ENCODE measurements around the gene TKFC.
A peak's percentile ranks its signal among the peaks of the same experiment; 100 is the strongest.

Gene TKFC

DNA sequence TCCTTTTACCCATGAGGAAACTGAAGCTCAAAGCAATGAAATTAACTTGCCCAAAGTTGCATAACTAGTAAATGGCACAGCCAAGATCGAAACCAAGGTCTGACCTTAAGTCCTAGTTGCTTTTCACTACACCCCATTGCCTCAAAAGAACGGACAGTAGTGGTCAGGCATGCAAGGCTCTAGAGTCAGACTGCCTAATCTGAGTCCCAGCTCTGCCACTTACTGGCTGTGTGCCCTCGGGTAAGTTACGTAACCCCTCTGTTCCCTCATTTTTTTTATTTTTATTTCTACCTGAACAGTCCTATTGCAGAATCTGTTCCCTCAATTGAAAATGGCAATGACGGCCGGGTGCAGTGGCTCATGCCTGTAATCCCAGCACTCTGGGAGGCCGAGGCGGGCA lies 19.0 kb downstream of the TKFC start:
- no peak overlapping the region for H3K4me3 ChIP-seq (replicated peaks; ENCODE audit: insufficient read depth, low read length)
- no peaks in the 10 kb centered on the region for H3K27me3 ChIP-seq (ENCODE audit: insufficient read depth, poor library complexity, severe bottlenecking)
- DNase-seq (ENCODE audit: low read depth in 1 of 2, low spot score in 1 of 2), result no peak
- TF ChIP-seq, protein P1, sequence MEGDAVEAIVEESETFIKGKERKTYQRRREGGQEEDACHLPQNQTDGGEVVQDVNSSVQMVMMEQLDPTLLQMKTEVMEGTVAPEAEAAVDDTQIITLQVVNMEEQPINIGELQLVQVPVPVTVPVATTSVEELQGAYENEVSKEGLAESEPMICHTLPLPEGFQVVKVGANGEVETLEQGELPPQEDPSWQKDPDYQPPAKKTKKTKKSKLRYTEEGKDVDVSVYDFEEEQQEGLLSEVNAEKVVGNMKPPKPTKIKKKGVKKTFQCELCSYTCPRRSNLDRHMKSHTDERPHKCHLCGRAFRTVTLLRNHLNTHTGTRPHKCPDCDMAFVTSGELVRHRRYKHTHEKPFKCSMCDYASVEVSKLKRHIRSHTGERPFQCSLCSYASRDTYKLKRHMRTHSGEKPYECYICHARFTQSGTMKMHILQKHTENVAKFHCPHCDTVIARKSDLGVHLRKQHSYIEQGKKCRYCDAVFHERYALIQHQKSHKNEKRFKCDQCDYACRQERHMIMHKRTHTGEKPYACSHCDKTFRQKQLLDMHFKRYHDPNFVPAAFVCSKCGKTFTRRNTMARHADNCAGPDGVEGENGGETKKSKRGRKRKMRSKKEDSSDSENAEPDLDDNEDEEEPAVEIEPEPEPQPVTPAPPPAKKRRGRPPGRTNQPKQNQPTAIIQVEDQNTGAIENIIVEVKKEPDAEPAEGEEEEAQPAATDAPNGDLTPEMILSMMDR (IDR thresholded peaks at IDR 0.05; ENCODE audit: insufficient read depth, low read length), result no peak
- TF ChIP-seq SPI1 (IDR thresholded peaks at IDR 0.05; ENCODE audit: borderline replicate concordance, low read depth) (no peak), GABPA (IDR thresholded peaks at IDR 0.05; ENCODE audit: low read depth) (no peak), POLR2AphosphoS5 (IDR thresholded peaks at IDR 0.05; ENCODE audit: low read depth) (no peak)
- TF ChIP-seq, protein P2, sequence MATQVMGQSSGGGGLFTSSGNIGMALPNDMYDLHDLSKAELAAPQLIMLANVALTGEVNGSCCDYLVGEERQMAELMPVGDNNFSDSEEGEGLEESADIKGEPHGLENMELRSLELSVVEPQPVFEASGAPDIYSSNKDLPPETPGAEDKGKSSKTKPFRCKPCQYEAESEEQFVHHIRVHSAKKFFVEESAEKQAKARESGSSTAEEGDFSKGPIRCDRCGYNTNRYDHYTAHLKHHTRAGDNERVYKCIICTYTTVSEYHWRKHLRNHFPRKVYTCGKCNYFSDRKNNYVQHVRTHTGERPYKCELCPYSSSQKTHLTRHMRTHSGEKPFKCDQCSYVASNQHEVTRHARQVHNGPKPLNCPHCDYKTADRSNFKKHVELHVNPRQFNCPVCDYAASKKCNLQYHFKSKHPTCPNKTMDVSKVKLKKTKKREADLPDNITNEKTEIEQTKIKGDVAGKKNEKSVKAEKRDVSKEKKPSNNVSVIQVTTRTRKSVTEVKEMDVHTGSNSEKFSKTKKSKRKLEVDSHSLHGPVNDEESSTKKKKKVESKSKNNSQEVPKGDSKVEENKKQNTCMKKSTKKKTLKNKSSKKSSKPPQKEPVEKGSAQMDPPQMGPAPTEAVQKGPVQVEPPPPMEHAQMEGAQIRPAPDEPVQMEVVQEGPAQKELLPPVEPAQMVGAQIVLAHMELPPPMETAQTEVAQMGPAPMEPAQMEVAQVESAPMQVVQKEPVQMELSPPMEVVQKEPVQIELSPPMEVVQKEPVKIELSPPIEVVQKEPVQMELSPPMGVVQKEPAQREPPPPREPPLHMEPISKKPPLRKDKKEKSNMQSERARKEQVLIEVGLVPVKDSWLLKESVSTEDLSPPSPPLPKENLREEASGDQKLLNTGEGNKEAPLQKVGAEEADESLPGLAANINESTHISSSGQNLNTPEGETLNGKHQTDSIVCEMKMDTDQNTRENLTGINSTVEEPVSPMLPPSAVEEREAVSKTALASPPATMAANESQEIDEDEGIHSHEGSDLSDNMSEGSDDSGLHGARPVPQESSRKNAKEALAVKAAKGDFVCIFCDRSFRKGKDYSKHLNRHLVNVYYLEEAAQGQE (IDR thresholded peaks at IDR 0.05; ENCODE audit: insufficient replicate concordance, low read depth), result no peak
- H3K27ac ChIP-seq (replicated peaks), result no peak overlapping the region; the same call in 1 of the 2 replicates

DNA sequence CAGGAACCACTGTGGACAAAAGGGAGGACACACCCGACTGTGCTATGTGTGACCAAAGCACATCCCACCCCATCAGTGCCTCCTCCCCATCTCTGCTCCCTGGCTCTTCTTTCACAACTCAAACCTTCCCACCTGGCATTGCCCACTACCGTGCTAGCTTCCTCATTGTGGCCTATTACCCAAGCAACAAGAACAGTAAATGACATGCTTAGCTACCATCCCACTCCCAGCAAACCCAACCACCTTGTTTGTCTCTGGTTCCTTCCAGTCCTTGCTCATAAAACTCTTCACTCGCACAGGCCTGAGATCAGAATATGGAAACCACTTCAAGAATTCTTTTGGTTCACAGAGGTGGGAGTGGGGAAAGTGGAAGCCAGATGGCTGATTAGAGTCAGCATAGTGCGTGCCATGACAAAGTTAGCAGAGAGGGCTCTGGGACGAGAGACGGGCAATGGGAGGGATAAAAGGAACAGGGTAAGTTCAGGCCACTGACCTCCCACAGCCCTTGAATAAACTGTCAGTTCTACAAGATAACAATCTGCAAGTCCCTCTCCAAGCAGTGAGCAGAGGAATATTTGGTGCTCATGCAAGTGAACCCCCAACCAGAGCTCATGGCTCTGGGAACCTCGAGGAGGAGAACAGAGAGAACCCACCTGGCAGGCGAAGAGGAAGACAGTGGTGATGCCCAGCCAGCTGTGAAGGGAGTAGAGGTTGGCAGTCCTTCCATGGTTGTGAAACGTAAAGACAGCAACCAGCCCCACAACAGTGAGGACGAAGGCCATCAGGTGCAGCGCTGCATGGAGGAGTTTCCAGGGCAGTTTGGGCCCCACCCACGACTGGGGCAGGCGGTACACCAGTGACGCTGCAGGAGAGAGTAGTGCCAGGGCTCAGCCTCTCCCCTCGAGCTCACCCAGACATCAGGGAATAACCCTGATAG lies 20.4 kb downstream of the TKFC start:
- no peaks in the 10 kb centered on the region for H3K27me3 ChIP-seq (ENCODE audit: insufficient read depth, poor library complexity, severe bottlenecking)
- H3K27ac ChIP-seq (replicated peaks), result peak overlapping the region; percentile 67
- TF ChIP-seq SPI1 (IDR thresholded peaks at IDR 0.05; ENCODE audit: borderline replicate concordance, low read depth) (peak; percentile 26; the same call in 1 of the 2 replicates), POLR2AphosphoS5 (IDR thresholded peaks at IDR 0.05; ENCODE audit: low read depth) (peak; percentile 83)
- TF ChIP-seq, protein P2 (IDR thresholded peaks at IDR 0.05; ENCODE audit: insufficient replicate concordance, low read depth), result no peak
- DNase-seq (ENCODE audit: low read depth in 1 of 2, low spot score in 1 of 2), result peak; percentile 73 to 82
- H3K4me3 ChIP-seq (replicated peaks; ENCODE audit: insufficient read depth, low read length), result no peak overlapping the region

DNA sequence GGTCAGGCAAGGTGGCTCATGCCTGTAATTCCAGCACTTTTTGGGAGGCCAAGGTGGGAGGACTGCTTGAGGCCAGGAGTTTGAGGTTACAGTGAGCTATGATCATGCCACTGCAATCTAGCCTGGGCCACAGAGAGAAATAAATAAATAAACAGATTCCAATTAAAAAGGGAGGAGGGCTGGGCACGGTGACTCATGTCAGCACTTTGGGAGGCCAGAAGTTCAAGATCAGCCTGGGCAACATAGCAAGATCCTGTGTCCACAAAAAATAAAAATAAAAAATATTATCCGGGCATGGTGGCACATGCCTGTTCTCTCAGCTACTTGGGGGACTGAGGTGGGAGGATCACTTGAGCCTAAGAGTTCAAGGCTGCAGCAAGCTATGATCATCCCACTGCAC lies 21.2 kb downstream of the TKFC start:
- Histone ChIP-seq H3K27ac (replicated peaks) (peak overlapping the region; percentile 67), H3K27me3 (ENCODE audit: insufficient read depth, poor library complexity, severe bottlenecking) (no peaks in the 10 kb centered on the region), H3K4me3 (replicated peaks; ENCODE audit: insufficient read depth, low read length) (no peak overlapping the region)
- TF ChIP-seq, protein P1 (IDR thresholded peaks at IDR 0.05; ENCODE audit: insufficient read depth, low read length), result no peak
- TF ChIP-seq GABPA (IDR thresholded peaks at IDR 0.05; ENCODE audit: low read depth), result no peak
- TF ChIP-seq, protein P2 (IDR thresholded peaks at IDR 0.05; ENCODE audit: insufficient replicate concordance, low read depth), result no peak
- no peak for TF ChIP-seq SPI1 (IDR thresholded peaks at IDR 0.05; ENCODE audit: borderline replicate concordance, low read depth)
- TF ChIP-seq POLR2AphosphoS5 (IDR thresholded peaks at IDR 0.05; ENCODE audit: low read depth), result no peak
- DNase-seq (ENCODE audit: low read depth in 1 of 2, low spot score in 1 of 2), result no peak

Data from HL-60 (cell line).